Body of pancreas (tissue), 4 donors: ENCODE results near the gene CXCR4. TPM values are rescaled to one million over a fixed set of nuclear protein-coding genes. Genes with fewer than 3 reads are reported as not detected.

Source experiments
- ATAC-seq: fragments of 150-250 bp; one replicate; pipeline ENCODE4 v1.9.1; 2016
- DNase-seq, 4 donors: peaks; one replicate each; pipeline ENCODE4 v3.0.0-alpha.2; 2019
- H3K27ac ChIP-seq, 4 donors: fragments of 200-600 bp; sonication (generic); 1 replicate in 3 of 4; 2 replicates in 1 of 4; pipeline versions ENCODE4 v1.5.1 to v1.6.1; 2016 to 2019; ENCODE audit warnings: mild to moderate bottlenecking in 1 of 4, mixed read lengths in 1 of 4, moderate library complexity in 1 of 4
- H3K27me3 ChIP-seq, 2 donors: fragments of 200-600 bp; sonication (generic); one replicate each; pipeline ENCODE4 v1.6.0; 2016; ENCODE audit warnings: mild to moderate bottlenecking in 1 of 2
- H3K36me3 ChIP-seq, 2 donors: fragments of 200-600 bp; sonication (generic); replicated peaks in 1 of 2; 2 replicates each; pipeline ENCODE4 v1.5.1; 2016; ENCODE audit warnings: low read depth in 2 of 2; ENCODE audit not compliant: insufficient read depth in 1 of 2
- H3K4me1 ChIP-seq: fragments of 200-600 bp; sonication (generic); one replicate; pipeline ENCODE4 v1.6.0; 2016
- H3K4me3 ChIP-seq, 2 donors: fragments of 200-600 bp; sonication (generic); 1 replicate in 1 of 2; 2 replicates in 1 of 2; pipeline ENCODE4 v1.5.1; 2016 to 2019
- H3K9me3 ChIP-seq, 3 donors: fragments of 200-600 bp; sonication (generic); 1 replicate in 2 of 3; 2 replicates in 1 of 3; pipeline ENCODE4 v1.5.1; 2016
- POLR2A ChIP-seq, 3 donors: fragments of 450-650 bp; IDR thresholded peaks; one replicate each; pipeline ENCODE4 v1.6.1; 2016; ENCODE audit warnings: antibody characterized with exemption in 3 of 3, mild to moderate bottlenecking in 2 of 3
- WGBS, 2 donors: methylation state at CpG; one replicate each; pipeline ENCODE4 v1.1.5; 2017; 5-methylcytosine and 5-hydroxymethylcytosine counted together
- intact Hi-C: fragments of 100-400 bp; cut with DNase I; formaldehyde crosslinking; loops from one replicate; pipeline ENCODE4 v1.15.1; 2023
- total RNA-seq, 2 donors: library from RNA; depleted of rRNA; stranded (reverse); fragments of >200 nt; gene quantifications; one replicate each; pipeline ENCODE4 v1.1.0, GENCODE V29; 2016
- TF ChIP-seq, protein P1 (sequence below), 7 experiments: fragments of 450-650 bp in 4 of 7; fragments of 200-600 bp in 3 of 7; sonication (generic) in 3 of 7; IDR thresholded peaks; one replicate each; pipeline ENCODE4 v1.5.1; 2016 to 2019; ENCODE audit warnings: antibody characterized with exemption in 7 of 7

CXCR4 gene
- total RNA-seq, 2 donors from 2014 or later, result 0.33 to 10.6 TPM

DNA sequence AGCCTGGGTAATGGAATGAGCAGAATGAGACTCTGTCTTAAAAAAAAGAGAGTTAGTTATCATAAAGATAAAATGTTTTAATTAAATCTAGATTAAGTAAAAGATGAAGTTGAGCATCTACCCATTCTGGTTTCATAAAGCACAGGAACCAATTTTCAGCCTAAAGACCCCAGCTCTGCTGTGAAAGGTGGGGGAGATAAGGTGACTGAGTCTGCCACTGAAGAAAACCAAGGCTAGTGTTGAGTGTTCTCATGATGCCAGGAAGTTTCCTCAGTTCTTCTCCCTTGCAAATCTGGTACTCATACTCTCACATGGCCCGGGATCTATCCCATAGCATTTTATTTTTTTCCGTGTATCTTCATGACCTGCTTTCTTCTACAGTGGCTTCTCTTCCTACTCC, 10.4 kb upstream of the CXCR4 start:
- DNase-seq (no peak), ATAC-seq (no peak)
- Histone ChIP-seq H3K27ac (no peak overlapping the region), H3K9me3 (no peaks in the 10 kb centered on the region), H3K36me3 (no peaks in the 10 kb centered on the region), H3K4me3 (no peak overlapping the region), H3K27me3 (no peaks in the 10 kb centered on the region), H3K4me1 (no peaks in the 10 kb centered on the region)
- intact Hi-C loops, result no loop called here
- WGBS, 2 donors, result 86 to 87% methylated on average over 2 of the region's 2 CpGs
- no peak for TF ChIP-seq POLR2A (IDR thresholded peaks at IDR 0.05)
- TF ChIP-seq, protein P1, sequence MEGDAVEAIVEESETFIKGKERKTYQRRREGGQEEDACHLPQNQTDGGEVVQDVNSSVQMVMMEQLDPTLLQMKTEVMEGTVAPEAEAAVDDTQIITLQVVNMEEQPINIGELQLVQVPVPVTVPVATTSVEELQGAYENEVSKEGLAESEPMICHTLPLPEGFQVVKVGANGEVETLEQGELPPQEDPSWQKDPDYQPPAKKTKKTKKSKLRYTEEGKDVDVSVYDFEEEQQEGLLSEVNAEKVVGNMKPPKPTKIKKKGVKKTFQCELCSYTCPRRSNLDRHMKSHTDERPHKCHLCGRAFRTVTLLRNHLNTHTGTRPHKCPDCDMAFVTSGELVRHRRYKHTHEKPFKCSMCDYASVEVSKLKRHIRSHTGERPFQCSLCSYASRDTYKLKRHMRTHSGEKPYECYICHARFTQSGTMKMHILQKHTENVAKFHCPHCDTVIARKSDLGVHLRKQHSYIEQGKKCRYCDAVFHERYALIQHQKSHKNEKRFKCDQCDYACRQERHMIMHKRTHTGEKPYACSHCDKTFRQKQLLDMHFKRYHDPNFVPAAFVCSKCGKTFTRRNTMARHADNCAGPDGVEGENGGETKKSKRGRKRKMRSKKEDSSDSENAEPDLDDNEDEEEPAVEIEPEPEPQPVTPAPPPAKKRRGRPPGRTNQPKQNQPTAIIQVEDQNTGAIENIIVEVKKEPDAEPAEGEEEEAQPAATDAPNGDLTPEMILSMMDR (IDR thresholded peaks at IDR 0.05), result no peak

DNA sequence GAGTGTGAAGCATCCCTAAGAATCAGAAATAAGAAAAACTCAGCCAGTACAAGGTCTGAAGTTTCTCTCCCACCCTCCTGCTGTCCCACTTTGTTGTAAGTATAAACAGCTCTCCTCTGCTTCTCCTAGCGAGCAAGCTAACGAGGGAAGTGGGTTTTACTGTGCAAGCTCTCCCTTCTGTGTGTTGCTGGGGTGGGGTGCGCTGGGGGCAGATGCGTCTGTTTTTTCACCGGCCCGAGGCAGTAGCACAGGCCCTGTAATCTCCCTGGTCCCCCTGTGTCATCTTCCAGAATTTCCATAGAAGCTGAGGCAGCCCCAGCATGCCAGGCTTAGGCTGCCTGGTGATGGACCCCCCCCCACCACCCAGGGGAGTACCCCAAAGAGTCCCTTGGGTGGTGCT, 9.4 kb upstream of the CXCR4 start:
- TF ChIP-seq POLR2A (IDR thresholded peaks at IDR 0.05), result no peak
- TF ChIP-seq, protein P1 (IDR thresholded peaks at IDR 0.05), result no peak
- 69 to 84% methylated on average over 6 of the region's 6 CpGs for WGBS, 2 donors
- Histone ChIP-seq H3K36me3 (no peaks in the 10 kb centered on the region), H3K27ac (no peak overlapping the region), H3K4me3 (no peak overlapping the region), H3K27me3 (no peaks in the 10 kb centered on the region), H3K9me3 (no peaks in the 10 kb centered on the region), H3K4me1 (no peaks in the 10 kb centered on the region)
- intact Hi-C loops, result no loop called here
- DNase-seq (no peak), ATAC-seq (no peak)

DNA sequence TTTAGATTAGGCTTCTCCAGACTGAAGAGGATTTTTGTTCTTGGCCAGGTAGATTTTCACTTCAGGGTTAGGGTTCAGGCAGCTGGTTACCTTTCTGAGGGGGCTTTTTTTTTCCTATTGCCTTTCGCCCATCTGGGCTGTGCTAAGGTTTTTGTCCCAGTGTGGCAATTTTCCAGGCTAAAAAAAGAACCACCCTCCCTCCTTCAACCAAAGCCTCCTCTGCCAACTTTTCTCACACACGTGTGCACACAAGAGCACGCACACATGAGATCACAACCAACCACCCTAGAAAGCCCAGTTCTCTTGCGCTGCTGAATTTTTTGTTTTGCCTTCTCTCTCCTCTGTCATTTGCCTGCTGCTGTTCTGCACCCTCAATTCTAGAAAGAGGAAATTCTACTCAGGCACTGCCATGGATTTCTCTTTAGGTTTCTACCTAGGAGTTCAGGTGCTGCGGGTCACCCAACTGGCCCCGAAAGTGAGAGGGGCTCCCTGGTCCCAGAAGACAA, 8.5 kb upstream of the CXCR4 start:
- intact Hi-C loops, result no loop called here
- no peak for ATAC-seq
- Histone ChIP-seq H3K27me3 (no peaks in the 10 kb centered on the region), H3K4me3 (no peak overlapping the region), H3K9me3 (no peaks in the 10 kb centered on the region), H3K4me1 (no peaks in the 10 kb centered on the region), H3K36me3 (no peaks in the 10 kb centered on the region), H3K27ac (no peak overlapping the region)
- no peak for DNase-seq
- WGBS, 2 donors, result 47 to 53% methylated on average over 6 of the region's 6 CpGs
- TF ChIP-seq POLR2A (IDR thresholded peaks at IDR 0.05), result no peak
- TF ChIP-seq, protein P1 (IDR thresholded peaks at IDR 0.05), result no peak

DNA sequence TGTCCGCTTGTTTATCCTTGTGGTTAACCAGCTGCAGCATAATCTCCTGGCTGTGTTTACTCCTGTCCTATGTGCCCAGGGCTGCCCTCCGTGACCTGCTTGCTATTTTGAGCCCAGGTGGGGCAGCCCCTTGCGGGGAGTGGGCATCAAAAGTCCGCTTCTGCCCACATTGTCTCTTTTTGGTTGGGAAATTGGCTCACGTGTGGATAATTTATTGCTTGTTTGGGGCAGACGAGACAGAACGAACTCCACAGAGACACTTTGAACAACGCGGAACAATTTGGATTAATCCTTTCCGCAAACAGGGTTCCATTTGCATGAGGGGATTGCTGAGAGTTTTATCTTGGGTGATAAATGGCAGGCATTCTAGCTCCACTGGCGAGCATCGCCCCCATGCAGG, 8.1 kb upstream of the CXCR4 start:
- no peaks in the 10 kb centered on the region for H3K9me3 ChIP-seq
- intact Hi-C loops, result no loop called here
- DNase-seq (no peak), ATAC-seq (no peak)
- H3K36me3 ChIP-seq, result no peaks in the 10 kb centered on the region
- no peak overlapping the region for H3K4me3 ChIP-seq
- no peaks in the 10 kb centered on the region for H3K4me1 ChIP-seq
- H3K27me3 ChIP-seq, result no peaks in the 10 kb centered on the region
- no peak for TF ChIP-seq POLR2A (IDR thresholded peaks at IDR 0.05)
- TF ChIP-seq, protein P1 (IDR thresholded peaks at IDR 0.05), result no peak
- H3K27ac ChIP-seq, result no peak overlapping the region
- WGBS, 2 donors, result 47 to 52% methylated on average over 12 of the region's 12 CpGs

DNA sequence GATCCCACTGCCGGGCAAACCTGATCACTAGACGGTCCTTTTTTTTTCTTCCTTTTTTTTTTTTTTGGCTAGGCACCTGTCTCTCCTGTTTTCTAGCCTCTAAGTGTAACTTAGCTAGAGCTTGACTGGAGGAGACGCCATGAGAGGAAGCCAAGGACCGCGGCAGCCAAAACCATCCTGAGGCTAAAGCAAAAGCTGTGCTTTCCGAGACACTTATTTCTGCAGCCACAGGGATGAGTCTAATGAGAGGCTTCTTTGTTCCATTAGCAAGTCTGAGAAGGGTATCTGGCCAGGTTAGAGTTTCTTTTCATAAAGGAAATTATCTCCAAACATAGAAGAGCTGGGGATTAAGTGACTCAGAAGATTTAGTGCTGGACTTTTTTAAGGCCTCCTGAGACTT, 7.3 kb upstream of the CXCR4 start:
- no peak overlapping the region for H3K4me3 ChIP-seq
- H3K36me3 ChIP-seq, result no peaks in the 10 kb centered on the region
- intact Hi-C loops, result no loop called here
- H3K27ac ChIP-seq, result no peak overlapping the region
- 67 to 70% methylated on average over 6 of the region's 6 CpGs for whole genome bisulfite sequencing, 2 donors
- H3K9me3 ChIP-seq, result no peaks in the 10 kb centered on the region
- H3K4me1 ChIP-seq, result no peaks in the 10 kb centered on the region
- TF ChIP-seq POLR2A (IDR thresholded peaks at IDR 0.05), result no peak
- TF ChIP-seq, protein P1 (IDR thresholded peaks at IDR 0.05), result no peak
- DNase-seq (no peak), ATAC-seq (no peak)
- no peaks in the 10 kb centered on the region for H3K27me3 ChIP-seq
